SK-N-SH treated with all-trans-retinoic acid at 6 μM for 48 hours (cell line): ENCODE results near the gene CTXND2.

Experiments
- RARB ChIP-seq: fragments of 250-450 bp; sonication (Bioruptor Pico); IDR thresholded peaks from 2 replicates; pipeline ENCODE4 v1.8.0; 2021; ENCODE audit warnings: mild to moderate bottlenecking, moderate library complexity
- SNAI2 ChIP-seq: fragments of 250-450 bp; sonication (Bioruptor Pico); IDR thresholded peaks from 2 replicates; pipeline ENCODE4 v1.5.0; 2020; ENCODE audit warnings: mild to moderate bottlenecking, moderate library complexity
- TSHZ2 ChIP-seq: fragments of 250-450 bp; sonication (Bioruptor Pico); IDR thresholded peaks from 2 replicates; pipeline ENCODE4 v1.5.0; 2020; ENCODE audit warnings: mild to moderate bottlenecking, moderate library complexity
- ZFP30 ChIP-seq: fragments of 450-650 bp; formaldehyde crosslinking; IDR thresholded peaks from 2 replicates; pipeline ENCODE4 v1.5.0; 2022; ENCODE audit warnings: mild to moderate bottlenecking, moderate library complexity

GRCh38 chr1:150909585-150910180 lies 22.7 kb downstream of the CTXND2 start:
- no peak for TF ChIP-seq ZFP30 (CRISPR knock-in tag)
- no peak for TF ChIP-seq TSHZ2 (CRISPR knock-in tag)
- no peak for TF ChIP-seq RARB (CRISPR knock-in tag)
- no peak for TF ChIP-seq SNAI2 (CRISPR knock-in tag)
